Measurements from ENCODE around the gene HMHB1. TPM values are rescaled to one million over a fixed set of nuclear protein-coding genes. Genes with fewer than 3 reads are reported as not detected.

The HMHB1 gene
- total RNA-seq, 1 donor from 2014 or later, result not detected

GRCh38 chr5:143819716-143820115, 7.8 kb downstream of the HMHB1 start:
- Mint-ChIP-seq H3K4me3 (ENCODE audit: unreplicated experiment) (no peak overlapping the region), H3K4me1 (ENCODE audit: unreplicated experiment) (no peaks in the 10 kb centered on the region), H3K27me3 (ENCODE audit: unreplicated experiment) (no peaks in the 10 kb centered on the region), H3K9me3 (ENCODE audit: unreplicated experiment) (no peaks in the 10 kb centered on the region), H3K36me3 (ENCODE audit: low read depth, unreplicated experiment) (no peaks in the 10 kb centered on the region), H3K27ac (ENCODE audit: unreplicated experiment) (no peak overlapping the region)
- TF ChIP-seq CTCF (IDR thresholded peaks at IDR 0.05; ENCODE audit: unreplicated experiment), result no peak
- no peak for DNase-seq (ENCODE audit: low spot score)

GRCh38 chr5:143820451-143820850, 8.5 kb downstream of the HMHB1 start:
- Mint-ChIP-seq H3K4me3 (ENCODE audit: unreplicated experiment) (no peak overlapping the region), H3K27me3 (ENCODE audit: unreplicated experiment) (no peaks in the 10 kb centered on the region), H3K9me3 (ENCODE audit: unreplicated experiment) (no peaks in the 10 kb centered on the region), H3K27ac (ENCODE audit: unreplicated experiment) (no peak overlapping the region), H3K36me3 (ENCODE audit: low read depth, unreplicated experiment) (no peaks in the 10 kb centered on the region), H3K4me1 (ENCODE audit: unreplicated experiment) (no peaks in the 10 kb centered on the region)
- no peak for DNase-seq (ENCODE audit: low spot score)
- no peak for TF ChIP-seq CTCF (IDR thresholded peaks at IDR 0.05; ENCODE audit: unreplicated experiment)

- Mint-ChIP-seq H3K4me3 (ENCODE audit: unreplicated experiment) (no peak overlapping the region), H3K4me1 (ENCODE audit: unreplicated experiment) (no peaks in the 10 kb centered on the region), H3K9me3 (ENCODE audit: unreplicated experiment) (no peaks in the 10 kb centered on the region)
Observed at GRCh38 chr5:143824851-143825720, 13.1 kb downstream of the HMHB1 start.

GRCh38 chr5:143826951-143827444, 15.0 kb downstream of the HMHB1 start:
- no peak for TF ChIP-seq CTCF (IDR thresholded peaks at IDR 0.05; ENCODE audit: unreplicated experiment)
- no peaks in the 10 kb centered on the region for H3K4me1 Mint-ChIP-seq (ENCODE audit: unreplicated experiment)
- H3K4me3 Mint-ChIP-seq (ENCODE audit: unreplicated experiment), result no peak overlapping the region
- H3K36me3 Mint-ChIP-seq (ENCODE audit: low read depth, unreplicated experiment), result no peaks in the 10 kb centered on the region
- H3K27me3 Mint-ChIP-seq (ENCODE audit: unreplicated experiment), result no peaks in the 10 kb centered on the region
- no peaks in the 10 kb centered on the region for H3K9me3 Mint-ChIP-seq (ENCODE audit: unreplicated experiment)
- DNase-seq (ENCODE audit: low spot score), result no peak
- no peak overlapping the region for H3K27ac Mint-ChIP-seq (ENCODE audit: unreplicated experiment)

More at GRCh38 chr5:143824851-143825720, 13.1 kb downstream of the HMHB1 start:
- peak; percentile 92 for DNase-seq (ENCODE audit: low spot score)
- no peaks in the 10 kb centered on the region for H3K36me3 Mint-ChIP-seq (ENCODE audit: low read depth, unreplicated experiment)
- H3K27me3 Mint-ChIP-seq (ENCODE audit: unreplicated experiment), result no peaks in the 10 kb centered on the region
- peak; percentile 86 for TF ChIP-seq CTCF (IDR thresholded peaks at IDR 0.05; ENCODE audit: unreplicated experiment)
- H3K27ac Mint-ChIP-seq (ENCODE audit: unreplicated experiment), result no peak overlapping the region

GRCh38 chr5:143828710-143829109, 16.7 kb downstream of the HMHB1 start:
- Mint-ChIP-seq H3K27me3 (ENCODE audit: unreplicated experiment) (no peaks in the 10 kb centered on the region), H3K36me3 (ENCODE audit: low read depth, unreplicated experiment) (no peaks in the 10 kb centered on the region), H3K4me3 (ENCODE audit: unreplicated experiment) (no peak overlapping the region), H3K4me1 (ENCODE audit: unreplicated experiment) (no peaks in the 10 kb centered on the region), H3K9me3 (ENCODE audit: unreplicated experiment) (no peaks in the 10 kb centered on the region), H3K27ac (ENCODE audit: unreplicated experiment) (no peak overlapping the region)
- no peak for DNase-seq (ENCODE audit: low spot score)
- no peak for TF ChIP-seq CTCF (IDR thresholded peaks at IDR 0.05; ENCODE audit: unreplicated experiment)

Data from endothelial cell (in vitro differentiated cells).